ENCODE results near the gene GPATCH8. TPM values are rescaled to one million over a fixed set of nuclear protein-coding genes. Genes with fewer than 3 reads are reported as not detected.

The GPATCH8 gene
- total and polyA plus RNA-seq, 2 of the 8 experiments (the other 6 are each of a cell fraction or from before 2014, with no cell fraction given), result 20.5 to 58.1 TPM

GRCh38 chr17:44394833-44395232, 108.4 kb downstream of the GPATCH8 start:
- DNase-seq (ENCODE audit: low read depth in 1 of 2, low spot score in 2 of 2), result no peak
- 91% methylated on average over 2 of the region's 2 CpGs; no CpG with 5 or more reads in 1 of the 2 experiments for WGBS, 2 experiments (ENCODE audit: extremely low coverage in 1 of 2, insufficient coverage in 1 of 2, insufficient read length in 1 of 2, insufficient replicate concordance in 2 of 2, low coverage in 1 of 2, low lambda C conversion rate in 2 of 2, missing lambda C conversion rate in 1 of 2)
- TF ChIP-seq ZNF274 (IDR thresholded peaks at IDR 0.05; ENCODE audit: borderline replicate concordance, extremely low read depth, low read length), result no peak
- TF ChIP-seq EP300 (IDR thresholded peaks at IDR 0.05; ENCODE audit: borderline replicate concordance in 1 of 2, low read depth in 2 of 2, low read length in 2 of 2), result no peak
- TF ChIP-seq CHD2 (IDR thresholded peaks at IDR 0.05; ENCODE audit: low read length), result no peak
- no peak for TF ChIP-seq USF2 (IDR thresholded peaks at IDR 0.05; ENCODE audit: low read length)
- no peak for TF ChIP-seq CBX5 (IDR thresholded peaks at IDR 0.05; ENCODE audit: low read depth, low read length)
- TF ChIP-seq TAF7 (optimal IDR thresholded peaks at IDR 0.05; ENCODE audit: borderline replicate concordance, low read depth, low read length), result no peak
- no peak for TF ChIP-seq SIX5 (IDR thresholded peaks at IDR 0.05; ENCODE audit: low read depth, low read length)
- TF ChIP-seq SAP30 (IDR thresholded peaks at IDR 0.05; ENCODE audit: insufficient read depth, insufficient replicate concordance, low read length), result no peak
- TF ChIP-seq CREB1 (IDR thresholded peaks at IDR 0.05), result no peak
- TF ChIP-seq BCL11A (IDR thresholded peaks at IDR 0.05; ENCODE audit: low read depth in 2 of 2, low read length in 2 of 2), result no peak
- no peak for TF ChIP-seq SUZ12 (IDR thresholded peaks at IDR 0.05; ENCODE audit: low read length)
- no peak for TF ChIP-seq KDM5A (IDR thresholded peaks at IDR 0.05; ENCODE audit: low read length)
- TF ChIP-seq SP1 (IDR thresholded peaks at IDR 0.05; ENCODE audit: low read depth, low read length), result no peak

More at GRCh38 chr17:44394833-44395232, 108.4 kb downstream of the GPATCH8 start:
- ChIA-PET CTCF (ENCODE audit: partially characterized antibody) (interaction anchor here (1.6 to 2.5 kb wide), 2 partner anchors 19 to 23 kb away, joined by 5 to 10 read pairs; no protein-coding TSS in a partner anchor), POLR2A (ENCODE audit: partially characterized antibody) (interaction anchor here (0.6 kb wide), 1 partner anchor 17 kb away, joined by 3 read pairs; no protein-coding TSS in a partner anchor)
- no peak for FAIRE-seq
- Histone ChIP-seq H3K9me3 (ENCODE audit: insufficient read depth in 2 of 2, low read depth in 1 of 2, low read length in 1 of 2) (no peaks in the 10 kb centered on the region), H3K4me3 (ENCODE audit: extremely low read depth in 1 of 4, insufficient read depth in 2 of 4, low read depth in 3 of 4, low read length in 4 of 4) (no peak overlapping the region), H3K14ac (ENCODE audit: insufficient read length) (no peak overlapping the region), H3K79me2 (ENCODE audit: control insufficient read depth in 1 of 2, insufficient read depth in 2 of 2, low read length in 2 of 2) (no peaks in the 10 kb centered on the region), H3K27me3 (replicated peaks in 1 of 4; ENCODE audit: control insufficient read depth in 3 of 4, extremely low read depth in 1 of 4, insufficient read depth in 3 of 4, low read length in 3 of 4) (no peaks in the 10 kb centered on the region), H2AK5ac (ENCODE audit: low read depth, low read length) (no peak overlapping the region), H3K56ac (replicated peaks; ENCODE audit: insufficient read length, low read depth, low read length) (no peak overlapping the region), H3K36me3 (ENCODE audit: control insufficient read depth in 2 of 4, insufficient read depth in 4 of 4, low read length in 3 of 4) (peaks cover 7 to 19% (median 19%) of the 10 kb centered on the region in 4 experiments; a peak in 7 of 8 replicates), H3K4ac (replicated peaks; ENCODE audit: insufficient read length, low read depth, low read length) (no peak overlapping the region), H3K27ac (ENCODE audit: low read depth, low read length) (no peak overlapping the region), H3K18ac (ENCODE audit: extremely low read depth, low read length) (no peak overlapping the region), H2BK15ac (ENCODE audit: low read length) (no peak overlapping the region), H4K5ac (ENCODE audit: insufficient read length, low read depth, low read length) (no peak overlapping the region), H3K23me2 (ENCODE audit: low read depth, low read length) (no peaks in the 10 kb centered on the region), H2BK5ac (ENCODE audit: low read depth, low read length) (no peak overlapping the region), H2AFZ (ENCODE audit: low read length) (no peak overlapping the region), H3K9ac (replicated peaks in 1 of 4; ENCODE audit: extremely low read depth in 1 of 4, low read depth in 3 of 4, low read length in 3 of 4) (no peak overlapping the region), H3K4me2 (ENCODE audit: insufficient read depth in 1 of 2, low read depth in 2 of 2, low read length in 2 of 2) (no peak overlapping the region), H4K20me1 (replicated peaks in 1 of 2; ENCODE audit: control insufficient read depth in 1 of 2, insufficient read depth in 2 of 2, low read length in 2 of 2) (peaks cover 0 to 2% of the 10 kb centered on the region in 2 experiments), H3K4me1 (replicated peaks in 1 of 4; ENCODE audit: control insufficient read depth in 3 of 4, insufficient read depth in 4 of 4, low read length in 3 of 4) (no peaks in the 10 kb centered on the region), H2BK12ac (ENCODE audit: low read depth, low read length) (no peak overlapping the region), H4K8ac (ENCODE audit: extremely low read depth, insufficient read depth, low read length) (no peak overlapping the region), H4K91ac (replicated peaks; ENCODE audit: insufficient read length, low read length) (no peak overlapping the region), H3K23ac (ENCODE audit: insufficient read length) (no peak overlapping the region), H3K79me1 (ENCODE audit: low read depth, low read length) (no peaks in the 10 kb centered on the region), H2BK120ac (replicated peaks; ENCODE audit: low read depth, low read length) (no peak overlapping the region), H2BK20ac (ENCODE audit: low read length) (no peak overlapping the region)

All from H1 (cell line).